DMS53 treated with DMSO at 0.1 percent for 48 hours (cell line): Measurements from ENCODE around the gene CRYBG1.
"Not testable (repeated sequence)": the region's sequence is repeated elsewhere in the genome, so short reads cannot be mapped to it uniquely, and the experiment has no call there.

Source experiments
- DNase-seq: peaks from one replicate; lab custom pipeline; 2025; ENCODE audit not compliant: unreplicated experiment; lab: John Stamatoyannopoulos, UW

The CRYBG1 gene

GRCh38 chr6:106496823-106497222, 136.3 kb downstream of the CRYBG1 start:
- no peak for DNase-seq

DNA sequence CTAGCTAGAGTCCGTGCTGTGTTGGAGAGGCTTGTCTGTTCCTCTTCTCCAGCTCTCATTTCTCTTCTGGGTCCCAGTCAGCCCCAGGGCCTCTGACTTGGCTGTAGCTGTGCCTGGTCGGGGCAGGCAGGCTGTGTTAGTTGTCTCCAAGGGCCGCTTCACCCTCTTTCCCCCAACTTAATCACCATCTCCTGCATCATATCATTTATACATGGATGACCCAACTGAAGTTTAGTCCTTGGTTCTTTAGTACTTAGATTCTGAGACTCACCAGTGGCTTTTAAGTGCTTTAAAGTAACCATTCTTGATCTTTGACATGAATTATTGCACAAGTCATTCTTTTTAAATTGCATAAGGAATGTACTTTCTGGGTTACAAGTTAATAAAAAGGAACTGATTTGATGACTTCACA, 141.4 kb downstream of the CRYBG1 start:
- no peak for DNase-seq

DNA sequence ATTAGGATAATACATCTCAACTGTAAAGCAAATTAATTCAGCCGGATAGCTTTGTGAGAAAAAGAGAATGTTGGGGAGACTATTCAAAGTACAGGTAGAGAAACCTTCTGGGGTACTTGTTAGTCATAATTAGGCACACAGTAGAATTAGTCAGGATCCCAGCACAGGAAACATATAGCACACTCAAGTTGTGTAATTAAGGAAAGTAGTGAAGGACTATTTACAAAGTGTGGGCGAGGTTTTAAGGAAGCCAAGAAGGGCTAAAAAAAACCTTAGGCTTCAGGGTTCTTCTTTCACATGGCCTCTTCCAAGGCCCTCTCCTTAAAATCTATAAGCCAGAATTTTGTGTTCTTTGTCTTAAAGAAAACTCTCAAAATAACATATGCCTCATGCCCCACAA, 142.0 kb downstream of the CRYBG1 start:
- DNase-seq: no peak

DNA sequence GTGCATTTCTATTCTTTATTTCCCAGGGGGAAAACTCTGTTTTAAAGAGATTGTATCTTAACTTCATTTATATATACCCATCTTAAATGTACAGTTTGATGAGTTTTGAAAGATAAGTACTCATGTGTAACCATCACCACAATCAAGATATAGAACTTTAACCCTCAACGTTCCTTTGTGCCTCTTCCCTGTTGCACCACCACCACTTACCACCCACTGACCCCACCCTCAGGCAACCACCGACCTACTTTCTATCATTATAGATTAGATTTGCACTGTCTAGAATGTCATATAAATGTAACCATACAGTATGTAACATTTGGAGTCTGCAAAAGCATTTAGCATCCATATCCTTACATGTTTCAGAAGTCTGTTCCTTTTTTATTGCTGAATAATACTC, 147.8 kb downstream of the CRYBG1 start:
- DNase-seq: no peak

DNA sequence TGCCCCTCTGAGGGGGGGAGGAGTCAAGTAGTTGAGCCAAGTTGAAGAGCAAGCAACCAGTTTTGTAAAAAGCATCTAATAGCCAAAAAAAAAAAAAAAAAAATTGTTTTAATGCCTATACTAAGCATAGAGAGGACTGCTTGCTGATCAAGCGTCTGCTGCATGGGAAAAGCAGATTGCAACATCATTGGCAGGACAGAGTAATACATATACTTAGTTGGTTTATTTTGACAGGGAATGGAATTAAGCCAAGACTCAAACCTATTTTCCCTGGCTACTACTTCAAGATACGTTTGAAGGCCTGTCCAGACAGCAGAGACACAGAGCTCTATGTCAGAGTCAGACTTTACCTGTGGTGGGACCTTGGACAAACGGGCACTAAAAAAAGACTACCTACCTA, 148.3 kb downstream of the CRYBG1 start:
- no peak for DNase-seq

- no peak for DNase-seq
Observed at GRCh38 chr6:106509420-106510089, 149.0 kb downstream of the CRYBG1 start.

GRCh38 chr6:106510090-106510970, 149.8 kb downstream of the CRYBG1 start:
- DNase-seq: no peak

GRCh38 chr6:106511288-106512047, 151.0 kb downstream of the CRYBG1 start:
- DNase-seq: no peak

DNA sequence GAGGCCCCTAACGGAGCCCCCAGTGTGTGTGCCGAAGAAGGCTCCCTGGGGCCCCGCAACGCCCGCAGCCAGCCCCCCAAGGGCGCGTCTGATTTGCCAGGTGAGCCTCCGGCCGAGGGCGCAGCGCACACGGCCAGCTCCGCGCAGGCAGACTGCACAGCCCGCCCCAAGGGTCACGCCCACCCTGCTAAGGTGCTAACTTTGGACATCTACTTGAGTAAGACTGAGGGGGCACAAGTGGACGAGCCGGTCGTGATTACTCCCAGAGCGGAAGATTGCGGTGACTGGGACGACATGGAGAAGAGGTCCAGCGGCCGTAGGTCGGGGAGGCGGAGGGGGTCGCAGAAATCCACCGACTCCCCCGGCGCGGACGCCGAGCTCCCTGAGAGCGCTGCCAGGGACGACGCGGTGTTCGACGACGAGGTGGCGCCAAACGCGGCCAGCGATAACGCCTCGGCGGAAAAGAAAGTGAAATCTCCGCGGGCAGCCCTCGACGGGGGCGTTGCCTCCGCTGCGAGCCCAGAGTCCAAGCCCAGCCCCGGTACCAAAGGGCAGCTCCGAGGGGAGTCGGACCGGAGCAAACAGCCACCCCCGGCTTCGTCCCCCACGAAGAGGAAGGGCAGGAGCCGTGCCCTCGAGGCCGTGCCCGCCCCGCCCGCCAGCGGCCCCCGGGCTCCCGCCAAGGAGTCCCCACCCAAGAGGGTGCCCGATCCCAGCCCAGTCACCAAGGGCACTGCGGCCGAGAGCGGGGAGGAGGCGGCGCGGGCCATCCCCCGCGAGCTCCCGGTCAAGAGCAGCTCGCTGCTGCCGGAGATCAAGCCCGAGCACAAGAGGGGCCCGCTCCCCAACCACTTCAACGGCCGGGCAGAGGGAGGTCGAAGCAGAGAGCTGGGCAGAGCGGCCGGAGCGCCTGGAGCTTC, 151.8 kb downstream of the CRYBG1 start:
- no peak for DNase-seq

GRCh38 chr6:106512968-106513574, 152.6 kb downstream of the CRYBG1 start:
- DNase-seq: no peak

GRCh38 chr6:106513808-106514582, 153.5 kb downstream of the CRYBG1 start:
- no peak for DNase-seq

DNA sequence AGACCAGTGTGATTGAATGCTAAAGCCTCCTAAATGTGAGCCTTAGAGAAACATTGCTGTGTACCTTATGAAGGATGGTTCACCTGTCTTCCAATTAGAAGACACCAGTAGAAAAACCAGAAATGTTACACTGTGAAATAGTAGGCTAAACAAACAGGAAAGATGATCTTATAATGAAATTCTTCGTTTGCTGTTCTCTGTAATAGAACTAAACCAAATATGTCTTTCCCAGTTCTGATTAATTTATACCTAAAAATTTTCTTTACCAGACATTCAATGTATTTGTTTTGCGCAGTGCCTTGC, 154.0 kb downstream of the CRYBG1 start:
- DNase-seq: no peak

DNA sequence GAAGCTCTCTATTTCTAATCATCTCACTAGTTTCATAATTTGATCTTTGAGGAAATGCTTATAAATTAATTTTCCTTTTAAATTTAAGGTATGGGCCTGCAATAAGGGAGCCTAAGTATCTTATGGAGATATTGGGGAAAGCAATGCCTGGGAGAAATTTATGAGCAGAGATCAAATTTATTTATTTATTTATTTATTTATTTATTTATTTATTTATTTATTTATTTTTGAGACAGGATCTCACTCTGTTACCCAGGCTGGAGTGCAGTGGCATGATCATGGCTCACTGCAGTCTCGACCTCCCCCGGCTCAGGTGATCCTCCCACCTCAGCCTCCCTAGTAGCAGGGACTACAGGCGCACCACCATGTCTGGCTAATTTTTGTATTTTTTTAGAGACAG, 155.1 kb downstream of the CRYBG1 start:
- DNase-seq: not testable (repeated sequence)

DNA sequence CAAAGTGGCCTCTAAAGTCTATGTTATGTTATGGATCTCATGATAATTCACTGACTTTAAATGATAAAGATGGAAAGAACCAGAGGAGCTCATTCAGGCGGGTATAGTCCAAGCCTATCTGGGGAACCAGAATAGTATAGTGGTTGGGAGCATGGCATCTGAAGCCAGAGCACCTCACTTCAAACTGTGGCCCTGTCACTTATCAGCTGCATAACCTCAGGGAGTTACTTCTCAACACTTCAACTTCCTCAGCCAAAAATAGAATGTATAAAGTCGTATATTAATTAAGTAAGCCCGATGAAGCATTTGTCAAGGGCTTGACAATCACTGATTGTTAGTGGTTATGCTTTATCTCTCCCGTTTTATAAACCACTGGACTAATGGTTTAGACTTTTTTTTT, 156.1 kb downstream of the CRYBG1 start:
- DNase-seq: no peak

DNA sequence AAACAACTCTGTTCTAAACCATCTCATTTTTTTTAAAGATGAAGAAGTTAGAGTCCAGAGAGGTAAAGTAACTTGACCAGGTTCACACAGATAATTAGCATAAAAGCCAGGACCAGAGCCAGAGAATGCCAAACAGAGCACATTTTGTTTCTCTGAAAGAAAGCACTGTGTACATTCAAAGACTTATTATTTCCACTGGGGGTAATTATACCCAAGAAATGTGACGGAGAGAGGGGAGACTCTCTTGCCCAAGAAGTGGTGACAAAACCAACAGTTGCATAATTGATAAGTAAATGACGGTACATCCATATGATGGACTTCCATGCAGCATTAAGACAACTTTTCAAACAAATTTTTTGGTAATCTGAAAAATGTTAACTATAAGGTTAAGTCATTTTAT, 157.2 kb downstream of the CRYBG1 start:
- DNase-seq: no peak

DNA sequence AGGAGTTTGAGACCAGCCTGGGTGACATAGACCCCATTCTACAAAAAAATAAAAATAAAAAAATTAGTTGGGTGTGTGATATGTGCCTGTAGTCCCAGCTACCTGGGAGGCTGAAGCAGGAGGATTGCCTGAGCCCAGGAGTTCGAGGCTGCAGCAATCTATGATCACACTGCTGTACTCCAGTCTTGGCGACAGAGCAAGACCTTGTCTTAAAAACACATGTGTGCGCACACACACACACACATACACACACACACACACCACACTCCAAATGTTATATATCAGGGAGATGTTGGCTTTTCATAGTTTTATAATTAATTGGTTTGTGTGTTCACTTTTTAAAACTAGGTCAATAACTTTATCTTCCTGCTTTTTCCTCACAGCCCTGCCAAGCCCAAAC, 158.2 kb downstream of the CRYBG1 start:
- DNase-seq: no peak

DNA sequence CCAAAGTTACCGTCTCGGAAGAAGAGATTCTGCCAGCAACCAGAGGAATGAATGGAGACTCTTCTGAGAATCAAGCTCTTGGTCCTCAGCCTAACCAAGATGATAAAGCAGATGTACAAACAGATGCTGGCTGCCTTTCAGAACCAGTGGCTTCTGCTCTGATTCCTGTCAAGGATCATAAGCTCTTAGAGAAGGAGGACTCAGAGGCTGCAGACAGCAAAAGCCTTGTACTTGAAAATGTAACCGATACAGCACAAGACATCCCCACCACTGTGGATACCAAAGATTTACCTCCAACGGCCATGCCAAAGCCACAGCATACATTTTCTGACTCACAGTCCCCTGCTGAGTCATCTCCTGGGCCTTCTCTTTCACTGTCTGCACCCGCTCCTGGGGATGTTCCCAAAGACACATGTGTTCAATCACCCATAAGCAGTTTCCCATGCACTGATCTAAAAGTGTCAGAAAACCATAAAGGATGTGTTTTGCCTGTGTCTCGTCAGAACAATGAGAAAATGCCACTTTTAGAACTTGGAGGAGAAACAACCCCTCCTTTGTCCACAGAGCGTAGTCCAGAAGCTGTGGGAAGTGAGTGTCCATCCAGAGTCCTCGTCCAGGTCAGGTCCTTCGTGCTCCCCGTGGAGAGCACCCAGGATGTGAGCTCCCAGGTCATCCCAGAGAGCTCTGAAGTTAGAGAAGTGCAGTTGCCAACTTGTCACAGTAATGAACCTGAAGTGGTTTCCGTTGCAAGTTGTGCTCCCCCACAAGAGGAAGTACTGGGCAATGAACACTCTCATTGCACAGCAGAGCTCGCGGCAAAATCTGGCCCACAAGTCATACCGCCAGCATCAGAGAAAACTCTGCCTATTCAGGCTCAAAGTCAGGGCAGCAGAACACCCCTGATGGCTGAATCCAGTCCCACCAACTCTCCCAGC, 159.2 kb downstream of the CRYBG1 start:
- no peak for DNase-seq

GRCh38 chr6:106520711-106521401, 160.3 kb downstream of the CRYBG1 start:
- no peak for DNase-seq
